K562 (cell line): Measurements from ENCODE around the gene ATP5F1D. TPM values are rescaled to one million over a fixed set of nuclear protein-coding genes. Genes with fewer than 3 reads are reported as not detected.

Experiments used
- ATAC-seq: fragments of 200-7000 bp; cut with Tn5 transposase; 3 replicates; pipeline ENCODE4 v1.9.1; 2020; ENCODE audit warnings: moderate library complexity
- BruUV-seq: library from RNA; stranded (reverse); fragments of 400-500 nt; replicated peaks from 2 replicates; lab custom pipeline; 2021; lab: Mats Ljungman, UMichigan
- CTCF ChIA-PET: fragments of 300-600 bp; formaldehyde crosslinking; extraction: SDS; loops from one replicate; lab custom pipeline; 2021; ENCODE audit warnings: low intra/inter-chr PET ratio; lab: Yijun Ruan, JAX
- POLR2A ChIA-PET: fragments of 300-600, 350-650 bp; sonication (Branson Sonifier 250); formaldehyde crosslinking; extraction: SDS; loops from one replicate; lab custom pipeline; 2021; ENCODE audit warnings: antibody characterized with exemption, inconsistent platforms; lab: Yijun Ruan, JAX
- DNase-seq, 4 experiments: peaks; one replicate each; pipeline versions ENCODE4 v3.0.0 to v3.0.0-alpha.2; 2011 to 2018; ENCODE audit warnings: low spot score in 3 of 4, mixed read lengths in 3 of 4; ENCODE audit errors: extremely low read depth in 1 of 4
- FAIRE-seq: peaks from 2 replicates; lab custom pipeline; 2011; peaks lifted over from hg19 to GRCh38; lab: Jason Lieb, UNC
- H2AFZ ChIP-seq: 2 replicates; pipeline ENCODE4 v1.6.0; 2011; ENCODE audit warnings: low read depth, low read length, control low read depth, inconsistent platforms
- H3K27ac ChIP-seq: fragments of 200-600 bp; 3 replicates; pipeline ENCODE4 v1.8.0; 2011; ENCODE audit warnings: low read depth, mild to moderate bottlenecking, control low read depth, inconsistent platforms, low read length, moderate library complexity, mixed read lengths; ENCODE audit errors: extremely low read depth
- H3K27me3 ChIP-seq, 2 experiments: fragments of 300-600 bp in 1 of 2; 2 replicates in 1 of 2; 3 replicates in 1 of 2; pipeline versions ENCODE4 v1.6.0 to v1.8.0; 2011; ENCODE audit warnings: inconsistent platforms in 2 of 2, low read length in 2 of 2, mild to moderate bottlenecking in 1 of 2, mixed read lengths in 1 of 2, moderate library complexity in 1 of 2; ENCODE audit not compliant: control insufficient read depth in 2 of 2, insufficient read depth in 2 of 2
- H3K36me3 ChIP-seq: fragments of 300-600 bp; 3 replicates; pipeline ENCODE4 v1.8.0; 2011; ENCODE audit warnings: mild to moderate bottlenecking, low read length, inconsistent platforms; ENCODE audit not compliant: control insufficient read depth, insufficient read depth
- H3K4me1 ChIP-seq, 2 experiments: fragments of 200-600 bp in 1 of 2; replicated peaks in 1 of 2; 2 replicates in 1 of 2; 3 replicates in 1 of 2; pipeline versions ENCODE4 v1.5.1 to v1.8.0; 2011; ENCODE audit warnings: inconsistent platforms in 2 of 2, low read length in 2 of 2, mild to moderate bottlenecking in 1 of 2, mixed read lengths in 1 of 2, moderate library complexity in 1 of 2; ENCODE audit not compliant: control insufficient read depth in 2 of 2, insufficient read depth in 2 of 2
- H3K4me2 ChIP-seq: 2 replicates; pipeline ENCODE4 v1.6.1; 2011; ENCODE audit warnings: low read length, control low read depth, inconsistent platforms, mixed read lengths; ENCODE audit not compliant: insufficient read depth
- H3K4me3 ChIP-seq: fragments of 200-600 bp; sonication (generic), shearing (Covaris generic); 2 replicates; pipeline ENCODE4 v1.5.1; 2016; ENCODE audit warnings: control low read depth, inconsistent platforms
- H3K79me2 ChIP-seq: fragments of 200-600 bp; 3 replicates; pipeline ENCODE4 v1.8.0; 2011; ENCODE audit warnings: low read length, inconsistent platforms; ENCODE audit not compliant: control insufficient read depth, insufficient read depth
- H3K9ac ChIP-seq, 2 experiments: 2 replicates each; pipeline versions ENCODE4 v1.6.0 to v1.6.1; 2011; ENCODE audit warnings: low read depth in 2 of 2, low read length in 2 of 2, control low read depth in 1 of 2, inconsistent platforms in 1 of 2, mild to moderate bottlenecking in 1 of 2, mixed read lengths in 1 of 2; ENCODE audit not compliant: insufficient read depth in 1 of 2
- H3K9me1 ChIP-seq: one replicate; pipeline ENCODE4 v1.6.0; 2011; ENCODE audit warnings: inconsistent platforms, mild to moderate bottlenecking, low read length, moderate library complexity; ENCODE audit not compliant: control insufficient read depth, insufficient read depth
- H3K9me3 ChIP-seq: replicated peaks from 2 replicates; pipeline ENCODE4 v1.5.1; 2011; ENCODE audit warnings: low read depth, low read length, inconsistent platforms; ENCODE audit not compliant: control insufficient read depth, insufficient read depth
- H4K20me1 ChIP-seq: replicated peaks from 2 replicates; pipeline ENCODE4 v1.6.1; 2011; ENCODE audit warnings: low read length, inconsistent platforms, mixed read lengths; ENCODE audit not compliant: control insufficient read depth, insufficient read depth
- CHD4 ChIP-seq: fragments of 200-600 bp; sonication (generic); IDR thresholded peaks from 3 replicates; pipeline ENCODE4 v1.6.1; 2012; ENCODE audit warnings: low read depth, mild to moderate bottlenecking, mixed read lengths, low read length, inconsistent platforms; ENCODE audit not compliant: insufficient read depth, insufficient replicate concordance, poor library complexity, severe bottlenecking
- DEAF1 ChIP-seq: fragments of 450-650 bp; formaldehyde crosslinking; IDR thresholded peaks from 2 replicates; pipeline ENCODE4 v1.4.0; 2020; ENCODE audit warnings: mild to moderate bottlenecking, moderate library complexity
- ETS1 ChIP-seq: conservative IDR thresholded peaks from 2 replicates; pipeline ENCODE4 v1.6.1; 2011; ENCODE audit warnings: low read depth, mild to moderate bottlenecking, low read length; ENCODE audit not compliant: control insufficient read depth
- FOXP1 ChIP-seq: sonication (generic); formaldehyde crosslinking; IDR thresholded peaks from 2 replicates; pipeline ENCODE4 v1.8.0; 2022; ENCODE audit warnings: mild to moderate bottlenecking, missing genetic modification reagents
- GTF2F1 ChIP-seq: IDR thresholded peaks from 2 replicates; pipeline ENCODE4 v1.6.1; 2011; ENCODE audit warnings: low read depth, low read length, improper control_type of control experiment
- KDM5B ChIP-seq: fragments of 200-600 bp; sonication (generic); IDR thresholded peaks from 2 replicates; pipeline ENCODE4 v1.6.1; 2012; ENCODE audit warnings: low read depth, mild to moderate bottlenecking, moderate library complexity, low read length, control low read depth, inconsistent platforms; ENCODE audit not compliant: insufficient replicate concordance
- POLR2A ChIP-seq: fragments of 450-650 bp; conservative IDR thresholded peaks from 2 replicates; pipeline ENCODE4 v1.6.1; 2016
- POLR2AphosphoS2 ChIP-seq: IDR thresholded peaks from 2 replicates; pipeline ENCODE4 v1.6.1; 2012; ENCODE audit warnings: low read length, improper control_type of control experiment
- RBFOX2 ChIP-seq: fragments of 200-400 bp; formaldehyde crosslinking; IDR thresholded peaks from 2 replicates; pipeline ENCODE4 v1.6.1; 2017; ENCODE audit warnings: low read depth, mild to moderate bottlenecking, low read length, moderate library complexity
- SRSF3 ChIP-seq: fragments of 200-400 bp; formaldehyde crosslinking; IDR thresholded peaks from 2 replicates; pipeline ENCODE4 v1.6.1; 2016; ENCODE audit warnings: mild to moderate bottlenecking, low read length, moderate library complexity; ENCODE audit not compliant: insufficient read depth
- THAP7 ChIP-seq: fragments of 250-450 bp; sonication (Bioruptor Pico); IDR thresholded peaks from 2 replicates; pipeline ENCODE4 v1.5.0; 2021
- ZBTB17 ChIP-seq: fragments of 450-650 bp; formaldehyde crosslinking; IDR thresholded peaks from 2 replicates; pipeline ENCODE4 v1.4.0; 2020; ENCODE audit warnings: mild to moderate bottlenecking
- ZBTB34 ChIP-seq: fragments of 250-450 bp; sonication (Bioruptor Pico); IDR thresholded peaks from 2 replicates; pipeline ENCODE4 v1.8.0; 2021; ENCODE audit warnings: mild to moderate bottlenecking, moderate library complexity
- ZFX ChIP-seq: sonication (generic); formaldehyde crosslinking; IDR thresholded peaks from 2 replicates; pipeline ENCODE4 v1.8.0; 2022; ENCODE audit warnings: mild to moderate bottlenecking, missing genetic modification reagents, moderate library complexity
- ZNF232 ChIP-seq: sonication (generic); formaldehyde crosslinking; IDR thresholded peaks from 2 replicates; pipeline ENCODE4 v1.8.0; 2022; ENCODE audit warnings: mild to moderate bottlenecking, missing genetic modification reagents
- ZNF695 ChIP-seq: fragments of 450-650 bp; formaldehyde crosslinking; IDR thresholded peaks from 2 replicates; pipeline ENCODE4 v1.4.0; 2020; ENCODE audit warnings: mild to moderate bottlenecking, moderate library complexity
- WGBS: fragments of 100-300 bp; shearing (Covaris generic); methylation state at CpG from one replicate; pipeline ENCODE4 v1.1.6; 2016; ENCODE audit warnings: low coverage, mixed read lengths; ENCODE audit not compliant: insufficient coverage; ENCODE audit errors: missing lambda C conversion rate; 5-methylcytosine and 5-hydroxymethylcytosine counted together
- in situ Hi-C: fragments of 300-500 bp; cut with MboI; formaldehyde crosslinking; loops from 4 replicates; pipeline ENCODE4 v1.15.0; 2018; ENCODE audit warnings: inconsistent platforms, mixed read lengths
- intact Hi-C: fragments of 100-400 bp; cut with micrococcal nuclease; formaldehyde crosslinking; loops from 2 replicates; pipeline ENCODE4 v1.14.2; 2022
- polyA plus RNA-seq, 8 experiments: library from polyadenylated mRNA; depleted of rRNA in 4 of 8; stranded (reverse) in 5 of 8; unstranded in 3 of 8; fragments of >200 nt; fragmentation: Nextera tagmentation in 2 of 8; fragmentation: Illumina TruSeq in 1 of 8; extraction: Ambion mirVana in 2 of 8; extraction: Trizol in 1 of 8; gene quantifications; 2 replicates each; pipeline versions ENCODE4 v1.2.1 to v1.2.3, GENCODE V29; 2011 to 2014; ENCODE audit warnings: inconsistent platforms in 1 of 8, missing spikeins in 1 of 8
- total RNA-seq, 7 experiments: library from RNA; depleted of rRNA in 6 of 7; stranded (reverse); fragments of >200 nt in 6 of 7; fragmentation: Illumina TruSeq in 2 of 7; extraction: Trizol in 2 of 7; gene quantifications; 2 replicates each; pipeline versions ENCODE4 v1.2.1 to v1.2.3, GENCODE V29; 2011 to 2021; ENCODE audit warnings: low replicate concordance in 1 of 7

ATP5F1D gene
- total and polyA plus RNA-seq, 9 of the 15 experiments (the other 6 are each of a cell fraction or from before 2014, with no cell fraction given): 3.9 to 409 (median 36.8) TPM

- CTCF ChIA-PET: no interaction called here
- Histone ChIP-seq H3K36me3 (peaks cover 59% of the 10 kb centered on the region; the same call in 2 of the 3 replicates), H3K79me2 (peaks cover 60% of the 10 kb centered on the region), H4K20me1 (0 out of 2 replicates have a peak, but pooled peaks cover 7% of the 10 kb centered on the region), H3K9me3 (no peaks in the 10 kb centered on the region), H3K27ac (peak overlapping the region; percentile 43; the same call in 2 of the 3 replicates), H3K4me2 (no peak overlapping the region), H3K27me3 (no peaks in the 10 kb centered on the region), H3K9me1 (no peaks in the 10 kb centered on the region), H3K4me3 (no peak overlapping the region), H2AFZ (no peak overlapping the region), H3K4me1 (peaks cover 55 to 100% of the 10 kb centered on the region in 2 experiments), H3K9ac (peak overlapping the region in 1 of 2 experiments; percentile 67; a peak in 1 of 4 replicates)
- ATAC-seq (no peak), DNase-seq (no peak), FAIRE-seq (no peak)
- in situ Hi-C loops: no loop called here
- intact Hi-C loops: no loop called here
- no TSS peak for BruUV-seq
- 92% methylated on average over 19 of the region's 46 CpGs for WGBS
- POLR2A ChIA-PET: interaction anchor here (0.7 to 7.8 kb wide), 5 partner anchors 10 to 51 kb away, joined by 3 to 88 read pairs (median 4); partner anchors contain the start of gene CIRBP
- TF ChIP-seq KDM5B: no peak
- no peak for TF ChIP-seq POLR2AphosphoS2
- TF ChIP-seq FOXP1 (CRISPR knock-in tag): no peak
- TF ChIP-seq ZNF232 (CRISPR knock-in tag): no peak
- TF ChIP-seq ETS1: 0 out of 2 replicates have a peak, but pooled peaks have one; percentile 22
- no peak for TF ChIP-seq SRSF3
- TF ChIP-seq THAP7 (CRISPR knock-in tag): no peak
- peak; percentile 50 for TF ChIP-seq POLR2A
- no peak for TF ChIP-seq ZBTB34 (CRISPR knock-in tag)
- TF ChIP-seq GTF2F1: no peak
- TF ChIP-seq ZFX (CRISPR knock-in tag): peak; percentile 44; the same call in 1 of the 2 replicates
- TF ChIP-seq CHD4: no peak
- TF ChIP-seq ZBTB17 (CRISPR knock-in tag): no peak
- no peak for TF ChIP-seq ZNF695 (CRISPR knock-in tag)
- TF ChIP-seq RBFOX2: peak; percentile 71
- no peak for TF ChIP-seq DEAF1 (CRISPR knock-in tag)
Measured at GRCh38 chr19:1256646-1257474, 15.3 kb downstream of the ATP5F1D start.
